Progenitor cell of endocrine pancreas (in vitro differentiated cells): ENCODE data around the gene TREML1. TPM values are rescaled to one million over a fixed set of nuclear protein-coding genes. Genes with fewer than 3 reads are reported as not detected.

ENCODE experiments used
- DNase-seq: peaks from one replicate; pipeline ENCODE4 v3.0.0; 2021; ENCODE audit warnings: low spot score; ENCODE audit not compliant: unreplicated experiment
- H3K27ac Mint-ChIP-seq: 2 replicates; pipeline ENCODE4 v1.8.0; 2021; ENCODE audit warnings: mild to moderate bottlenecking, moderate library complexity, mixed read lengths
- H3K27me3 Mint-ChIP-seq: 2 replicates; pipeline ENCODE4 v1.8.0; 2021; ENCODE audit warnings: mixed read lengths
- H3K36me3 Mint-ChIP-seq: 2 replicates; pipeline ENCODE4 v1.8.0; 2022; ENCODE audit warnings: mixed read lengths; ENCODE audit not compliant: insufficient read depth
- H3K4me1 Mint-ChIP-seq: 2 replicates; pipeline ENCODE4 v1.8.0; 2021; ENCODE audit warnings: low read depth, mixed read lengths
- H3K4me3 Mint-ChIP-seq: 2 replicates; pipeline ENCODE4 v1.8.0; 2021; ENCODE audit warnings: low read depth, mild to moderate bottlenecking, moderate library complexity, mixed read lengths
- H3K9me3 Mint-ChIP-seq: 2 replicates; pipeline ENCODE4 v1.8.0; 2021; ENCODE audit warnings: low read depth, mixed read lengths
- total RNA-seq: library from RNA; stranded (reverse); gene quantifications from 2 replicates; pipeline ENCODE4 v1.2.1, GENCODE V29; 2021
- TF ChIP-seq, protein P1 (sequence below): fragments of 200-600 bp; sonication (generic); IDR thresholded peaks from one replicate; pipeline ENCODE4 v1.5.0; 2021; ENCODE audit warnings: antibody characterized with exemption, mild to moderate bottlenecking; ENCODE audit not compliant: unreplicated experiment

TREML1 gene
- total RNA-seq, 1 donor from 2014 or later: not detected

DNA sequence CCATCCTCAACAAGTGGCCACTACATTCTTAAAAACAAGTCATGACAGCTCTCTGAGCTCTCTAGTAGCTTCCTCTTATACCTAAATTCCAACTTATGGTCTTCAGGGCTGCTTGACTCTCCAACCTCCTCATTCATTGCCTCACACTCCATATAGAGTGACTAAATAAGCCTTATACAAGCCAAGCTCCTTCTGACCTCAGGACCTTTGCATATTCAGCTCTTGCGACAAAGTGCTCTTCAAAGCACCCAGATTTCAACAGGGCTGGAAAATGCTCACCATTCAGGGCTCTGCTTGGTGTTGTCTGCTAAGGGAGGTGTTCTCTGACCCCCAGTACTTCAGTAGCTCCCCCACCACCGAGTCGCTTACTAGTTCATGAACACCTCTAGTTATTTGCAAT, 43.1 kb upstream of the TREML1 start:
- TF ChIP-seq, protein P1, sequence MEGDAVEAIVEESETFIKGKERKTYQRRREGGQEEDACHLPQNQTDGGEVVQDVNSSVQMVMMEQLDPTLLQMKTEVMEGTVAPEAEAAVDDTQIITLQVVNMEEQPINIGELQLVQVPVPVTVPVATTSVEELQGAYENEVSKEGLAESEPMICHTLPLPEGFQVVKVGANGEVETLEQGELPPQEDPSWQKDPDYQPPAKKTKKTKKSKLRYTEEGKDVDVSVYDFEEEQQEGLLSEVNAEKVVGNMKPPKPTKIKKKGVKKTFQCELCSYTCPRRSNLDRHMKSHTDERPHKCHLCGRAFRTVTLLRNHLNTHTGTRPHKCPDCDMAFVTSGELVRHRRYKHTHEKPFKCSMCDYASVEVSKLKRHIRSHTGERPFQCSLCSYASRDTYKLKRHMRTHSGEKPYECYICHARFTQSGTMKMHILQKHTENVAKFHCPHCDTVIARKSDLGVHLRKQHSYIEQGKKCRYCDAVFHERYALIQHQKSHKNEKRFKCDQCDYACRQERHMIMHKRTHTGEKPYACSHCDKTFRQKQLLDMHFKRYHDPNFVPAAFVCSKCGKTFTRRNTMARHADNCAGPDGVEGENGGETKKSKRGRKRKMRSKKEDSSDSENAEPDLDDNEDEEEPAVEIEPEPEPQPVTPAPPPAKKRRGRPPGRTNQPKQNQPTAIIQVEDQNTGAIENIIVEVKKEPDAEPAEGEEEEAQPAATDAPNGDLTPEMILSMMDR: no peak

DNA sequence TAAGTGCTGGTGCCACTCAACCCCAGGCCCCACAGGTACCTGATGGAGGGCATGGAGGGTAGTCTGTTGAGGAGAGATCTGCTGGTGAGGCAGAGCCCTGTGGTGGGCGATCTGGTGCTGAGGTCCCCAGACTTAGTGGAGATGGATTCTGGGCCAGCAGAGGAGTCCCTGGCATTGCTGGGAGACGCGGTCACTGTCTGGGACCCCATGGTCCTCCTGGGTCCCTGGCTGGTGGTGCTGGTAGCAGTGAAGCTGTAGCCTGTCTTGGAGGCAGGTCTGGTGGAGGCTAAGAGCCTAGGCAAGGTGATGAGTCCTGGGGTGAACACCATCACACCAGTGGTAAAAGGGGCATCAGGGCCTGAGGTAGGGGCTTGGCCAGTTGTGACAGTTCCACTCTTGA, 40.2 kb upstream of the TREML1 start:
- TF ChIP-seq, protein P1: no peak
- Mint-ChIP-seq H3K27me3 (peaks cover 45% of the 10 kb centered on the region), H3K27ac (no peak overlapping the region), H3K4me1 (no peaks in the 10 kb centered on the region), H3K36me3 (no peaks in the 10 kb centered on the region), H3K4me3 (no peak overlapping the region), H3K9me3 (no peaks in the 10 kb centered on the region)
- no peak for DNase-seq

More for the DNA sequence above, 43.1 kb upstream of the TREML1 start:
- Mint-ChIP-seq H3K36me3 (no peaks in the 10 kb centered on the region), H3K9me3 (no peaks in the 10 kb centered on the region), H3K4me1 (no peaks in the 10 kb centered on the region), H3K27me3 (peaks cover 44% of the 10 kb centered on the region), H3K27ac (no peak overlapping the region), H3K4me3 (no peak overlapping the region)
- no peak for DNase-seq

DNA sequence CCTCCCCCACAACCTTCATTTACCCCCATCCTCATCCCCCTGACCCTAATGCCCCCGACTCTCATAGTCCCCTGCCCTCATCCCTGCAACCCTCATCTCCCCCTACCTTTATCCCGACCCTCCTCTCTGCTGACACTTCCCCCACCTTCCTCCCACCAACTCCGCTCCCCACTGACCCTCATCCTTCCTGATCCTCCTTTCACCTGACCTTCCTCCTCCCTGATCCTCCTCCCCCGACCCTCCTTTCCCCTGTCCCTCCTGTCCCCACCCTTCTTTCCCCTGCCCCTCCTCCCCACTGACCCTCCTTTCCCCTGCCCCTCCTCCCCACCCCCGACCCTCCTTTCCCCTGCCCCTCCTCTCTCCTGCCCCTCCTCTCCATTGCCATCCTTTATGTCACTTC, 39.7 kb upstream of the TREML1 start:
- Mint-ChIP-seq H3K27ac (no peak overlapping the region), H3K36me3 (no peaks in the 10 kb centered on the region), H3K4me3 (no peak overlapping the region), H3K27me3 (peaks cover 43% of the 10 kb centered on the region), H3K4me1 (no peaks in the 10 kb centered on the region), H3K9me3 (no peaks in the 10 kb centered on the region)
- no peak for DNase-seq
- TF ChIP-seq, protein P1: no peak

DNA sequence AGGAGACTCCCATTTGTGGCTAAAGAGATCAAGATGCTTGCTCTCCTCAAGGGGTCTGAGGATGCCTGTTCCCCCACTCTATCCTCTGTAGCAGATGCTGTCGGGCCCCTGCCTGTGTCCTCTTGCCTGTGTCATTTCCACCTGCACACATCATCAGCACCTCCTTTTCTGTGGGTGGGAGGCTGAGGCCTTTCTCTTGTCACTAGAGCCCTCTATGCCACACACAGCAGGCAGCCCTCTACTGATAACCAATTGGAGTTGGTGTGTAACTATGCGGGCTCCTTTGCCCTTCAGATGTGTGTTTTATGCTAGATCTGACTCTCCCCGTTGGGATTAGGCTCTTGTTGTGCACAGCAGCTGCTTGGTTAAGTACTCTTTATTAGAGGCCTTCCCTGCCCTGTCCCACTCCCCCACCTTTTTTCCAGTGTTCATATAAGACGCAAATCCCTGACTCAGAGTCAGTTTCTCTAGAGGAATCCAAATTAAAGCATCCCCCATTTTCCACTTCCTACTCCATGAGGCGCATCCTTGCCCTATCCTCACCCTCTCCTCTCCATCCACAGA, 39.1 kb upstream of the TREML1 start:
- Mint-ChIP-seq H3K27ac (no peak overlapping the region), H3K27me3 (peaks cover 43% of the 10 kb centered on the region), H3K4me3 (no peak overlapping the region), H3K36me3 (no peaks in the 10 kb centered on the region), H3K4me1 (no peaks in the 10 kb centered on the region), H3K9me3 (no peaks in the 10 kb centered on the region)
- TF ChIP-seq, protein P1: no peak
- DNase-seq: no peak

DNA sequence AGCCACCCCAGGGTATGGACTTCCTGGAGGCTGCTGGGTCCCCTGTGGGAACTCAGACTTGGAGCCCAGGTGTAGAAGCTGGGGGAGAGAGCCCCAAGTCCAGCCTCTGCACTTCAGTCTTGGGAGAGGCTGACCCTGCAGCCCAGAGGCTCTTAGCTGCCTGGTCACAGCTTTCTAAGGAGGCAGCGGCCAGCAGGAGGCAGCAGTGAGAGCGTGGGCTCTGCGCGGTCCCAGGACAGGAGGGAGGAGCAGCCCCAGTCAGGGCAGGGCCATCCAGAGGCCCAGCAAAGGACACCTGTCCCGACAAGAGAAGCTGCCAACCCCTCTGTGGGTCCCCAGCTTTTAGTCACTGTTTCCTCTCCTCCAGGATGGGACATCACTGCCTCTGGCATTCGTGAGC, 37.4 kb upstream of the TREML1 start:
- no peaks in the 10 kb centered on the region for H3K36me3 Mint-ChIP-seq
- TF ChIP-seq, protein P1: peak; percentile 58
- no peak for DNase-seq
- no peak overlapping the region for H3K4me3 Mint-ChIP-seq
- no peaks in the 10 kb centered on the region for H3K9me3 Mint-ChIP-seq
- no peak overlapping the region for H3K27ac Mint-ChIP-seq
- peaks cover 13% of the 10 kb centered on the region for H3K4me1 Mint-ChIP-seq
- H3K27me3 Mint-ChIP-seq: peaks cover 35% of the 10 kb centered on the region
